Bronchial epithelial cell (primary cell): ENCODE data around the gene PTPRD. TPM values are rescaled to one million over a fixed set of nuclear protein-coding genes. Genes with fewer than 3 reads are reported as not detected.

Experiments
- DNase-seq: peaks from one replicate; pipeline ENCODE4 v3.0.0-alpha.2; 2010; ENCODE audit warnings: low read depth
- FAIRE-seq: peaks from 2 replicates; lab custom pipeline; 2011; peaks lifted over from hg19 to GRCh38; lab: Jason Lieb, UNC
- H3K27me3 ChIP-seq: 2 replicates; pipeline ENCODE4 v1.5.1; 2011; ENCODE audit warnings: low read length; ENCODE audit not compliant: control insufficient read depth, insufficient read depth
- H3K36me3 ChIP-seq: 2 replicates; pipeline ENCODE4 v1.5.1; 2011; ENCODE audit warnings: low read length; ENCODE audit not compliant: control insufficient read depth, insufficient read depth
- H3K4me3 ChIP-seq: 2 replicates; pipeline ENCODE4 v1.5.1; 2011; ENCODE audit warnings: mild to moderate bottlenecking, low read depth, low read length, control low read depth
- total RNA-seq: library from RNA; depleted of rRNA; stranded (reverse); fragments of >200 nt; gene quantifications from 2 replicates; pipeline ENCODE4 v1.2.1, GENCODE V29; 2014
- TF ChIP-seq, protein P1 (sequence below): IDR thresholded peaks from 2 replicates; pipeline ENCODE4 v1.5.1; 2011; ENCODE audit warnings: mild to moderate bottlenecking, moderate library complexity, low read length, control low read depth, inconsistent platforms; ENCODE audit not compliant: insufficient read depth, severe bottlenecking

Gene PTPRD
- total RNA-seq, 1 donor from 2014 or later, result 2.9 TPM

DNA sequence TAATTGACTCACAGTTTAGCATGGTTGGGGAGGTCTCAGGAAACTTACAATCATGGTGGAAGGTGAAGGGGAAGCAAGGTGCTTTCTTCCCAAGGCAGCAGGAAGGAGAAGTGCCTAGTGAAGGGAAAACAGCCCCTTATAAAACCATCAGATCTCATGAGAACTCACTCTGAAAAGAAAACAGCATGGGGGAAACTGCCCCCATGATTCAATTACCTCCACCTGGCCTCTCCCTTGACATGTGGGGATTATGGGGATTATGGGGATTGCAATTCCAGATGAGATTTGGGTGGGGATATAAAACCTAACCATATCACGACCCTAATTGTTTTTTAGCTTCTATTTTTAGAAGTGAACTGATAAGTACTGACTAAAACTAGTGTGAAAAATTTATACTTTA lies 1435.7 kb downstream of the PTPRD start:
- H3K36me3 ChIP-seq, result no peaks in the 10 kb centered on the region
- no peaks in the 10 kb centered on the region for H3K27me3 ChIP-seq
- H3K4me3 ChIP-seq, result no peak overlapping the region
- no peak for DNase-seq
- FAIRE-seq, result no peak
- TF ChIP-seq, protein P1, sequence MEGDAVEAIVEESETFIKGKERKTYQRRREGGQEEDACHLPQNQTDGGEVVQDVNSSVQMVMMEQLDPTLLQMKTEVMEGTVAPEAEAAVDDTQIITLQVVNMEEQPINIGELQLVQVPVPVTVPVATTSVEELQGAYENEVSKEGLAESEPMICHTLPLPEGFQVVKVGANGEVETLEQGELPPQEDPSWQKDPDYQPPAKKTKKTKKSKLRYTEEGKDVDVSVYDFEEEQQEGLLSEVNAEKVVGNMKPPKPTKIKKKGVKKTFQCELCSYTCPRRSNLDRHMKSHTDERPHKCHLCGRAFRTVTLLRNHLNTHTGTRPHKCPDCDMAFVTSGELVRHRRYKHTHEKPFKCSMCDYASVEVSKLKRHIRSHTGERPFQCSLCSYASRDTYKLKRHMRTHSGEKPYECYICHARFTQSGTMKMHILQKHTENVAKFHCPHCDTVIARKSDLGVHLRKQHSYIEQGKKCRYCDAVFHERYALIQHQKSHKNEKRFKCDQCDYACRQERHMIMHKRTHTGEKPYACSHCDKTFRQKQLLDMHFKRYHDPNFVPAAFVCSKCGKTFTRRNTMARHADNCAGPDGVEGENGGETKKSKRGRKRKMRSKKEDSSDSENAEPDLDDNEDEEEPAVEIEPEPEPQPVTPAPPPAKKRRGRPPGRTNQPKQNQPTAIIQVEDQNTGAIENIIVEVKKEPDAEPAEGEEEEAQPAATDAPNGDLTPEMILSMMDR, result no peak

- Histone ChIP-seq H3K4me3 (no peak overlapping the region), H3K36me3 (no peaks in the 10 kb centered on the region), H3K27me3 (no peaks in the 10 kb centered on the region)
- FAIRE-seq (no peak), DNase-seq (peak; percentile 20)
- TF ChIP-seq, protein P1, result no peak
These were observed 1438.4 kb downstream of the PTPRD start for GRCh38 chr9:9174358-9174757.

DNA sequence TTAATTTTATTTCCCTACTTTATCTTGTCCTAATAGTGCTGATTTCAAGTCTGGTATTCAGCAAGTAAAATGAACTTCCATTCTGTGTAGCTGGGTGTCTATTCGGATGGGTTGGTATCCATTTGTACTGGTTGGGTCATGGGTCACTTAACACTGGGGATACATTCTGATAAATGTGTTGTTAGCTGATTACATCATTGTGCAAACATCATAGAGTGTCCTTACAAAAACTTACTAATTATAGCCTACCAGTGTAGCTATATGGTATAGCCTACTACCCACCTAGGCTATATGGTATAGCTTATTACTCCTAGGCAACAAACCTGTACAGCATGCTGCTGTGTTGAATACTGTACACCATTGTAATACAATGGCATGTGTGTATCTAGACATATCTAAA lies 1439.5 kb downstream of the PTPRD start:
- FAIRE-seq (no peak), DNase-seq (no peak)
- no peaks in the 10 kb centered on the region for H3K27me3 ChIP-seq
- TF ChIP-seq, protein P1, result no peak
- no peak overlapping the region for H3K4me3 ChIP-seq
- H3K36me3 ChIP-seq, result no peaks in the 10 kb centered on the region

DNA sequence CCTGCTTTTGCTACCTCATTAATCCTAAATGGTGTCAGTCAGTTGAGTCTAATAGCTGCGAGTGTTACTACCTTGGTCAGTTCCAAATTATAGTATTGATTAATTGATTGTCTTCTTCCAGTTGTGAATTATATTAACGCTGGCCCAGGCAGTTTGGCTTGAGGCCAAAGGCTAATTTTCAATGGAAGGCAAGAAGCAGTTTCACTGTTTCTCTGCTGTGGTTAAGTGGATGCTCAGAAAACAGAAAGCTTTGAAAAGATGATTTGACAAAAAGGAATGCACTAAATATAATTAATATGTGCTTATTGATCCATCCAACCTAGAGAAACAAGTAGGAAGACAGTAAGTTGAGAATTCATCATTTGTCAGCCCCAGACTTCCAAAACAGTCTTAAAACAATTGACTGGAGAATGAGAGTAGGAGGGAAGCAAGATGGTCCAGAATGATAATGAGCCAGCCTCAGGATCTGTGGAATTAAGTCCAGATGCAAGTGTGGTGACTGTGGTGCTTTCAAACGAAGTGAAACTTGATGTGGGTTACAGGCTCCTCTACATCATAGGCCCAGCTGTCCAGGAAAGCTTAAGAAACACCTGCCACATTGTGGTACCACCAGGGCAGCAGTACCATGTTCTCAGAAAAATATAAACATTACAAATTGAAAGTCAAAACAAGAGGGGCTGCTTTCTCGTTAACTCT lies 1442.2 kb downstream of the PTPRD start:
- TF ChIP-seq, protein P1, result no peak
- Histone ChIP-seq H3K4me3 (no peak overlapping the region), H3K36me3 (no peaks in the 10 kb centered on the region), H3K27me3 (no peaks in the 10 kb centered on the region)
- no peak for DNase-seq
- FAIRE-seq, result no peak

DNA sequence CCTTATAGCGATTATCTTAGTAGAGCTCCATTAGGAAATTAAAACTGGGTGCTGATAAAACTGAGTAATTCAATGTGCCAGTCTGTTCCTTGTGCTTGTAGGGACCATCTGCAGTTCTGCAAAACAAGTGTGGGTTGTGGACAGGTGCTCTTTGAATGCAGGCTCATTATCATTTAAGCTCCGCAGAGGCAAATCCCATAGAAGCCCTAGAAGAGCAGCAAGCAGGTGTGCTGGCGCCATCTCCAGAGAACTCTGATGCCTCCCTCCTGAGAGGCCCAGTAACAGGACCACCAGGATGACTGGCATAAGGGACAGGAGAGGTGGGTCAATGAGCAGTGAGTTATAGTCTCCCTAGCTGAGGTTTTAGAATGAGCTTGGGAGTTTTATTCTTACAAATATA lies 1470.8 kb downstream of the PTPRD start:
- Histone ChIP-seq H3K36me3 (no peaks in the 10 kb centered on the region), H3K4me3 (no peak overlapping the region), H3K27me3 (no peaks in the 10 kb centered on the region)
- TF ChIP-seq, protein P1, result no peak
- FAIRE-seq, result no peak
- DNase-seq, result no peak

DNA sequence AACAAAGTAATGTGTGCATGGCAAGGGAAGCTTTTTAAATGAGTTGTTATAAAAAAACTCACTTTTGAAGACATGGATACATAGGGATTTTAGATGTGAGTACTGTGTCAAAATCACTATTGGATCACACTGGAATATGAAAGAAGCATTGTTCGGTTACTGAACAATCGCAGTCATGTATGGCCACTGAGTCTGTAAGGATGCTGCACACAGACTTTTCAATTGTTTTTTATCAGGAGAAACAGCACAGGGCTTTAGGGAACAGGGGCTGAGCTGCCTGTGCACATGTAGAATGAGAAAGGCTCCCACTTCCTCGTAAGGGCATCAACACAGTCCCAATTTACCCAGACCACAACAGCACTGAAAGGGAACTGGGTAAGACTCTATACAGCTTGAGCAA lies 1479.3 kb downstream of the PTPRD start:
- Histone ChIP-seq H3K36me3 (no peaks in the 10 kb centered on the region), H3K27me3 (no peaks in the 10 kb centered on the region), H3K4me3 (no peak overlapping the region)
- no peak for DNase-seq
- TF ChIP-seq, protein P1, result no peak
- FAIRE-seq, result no peak
